ENCODE data around the gene LIG4. TPM values are rescaled to one million over a fixed set of nuclear protein-coding genes. Genes with fewer than 3 reads are reported as not detected.
A peak's percentile ranks its signal among the peaks of the same experiment; 100 is the strongest.

The LIG4 gene
- total RNA-seq, 4 donors from 2014 or later = 10.9 to 16.8 (median 13.2) TPM

DNA sequence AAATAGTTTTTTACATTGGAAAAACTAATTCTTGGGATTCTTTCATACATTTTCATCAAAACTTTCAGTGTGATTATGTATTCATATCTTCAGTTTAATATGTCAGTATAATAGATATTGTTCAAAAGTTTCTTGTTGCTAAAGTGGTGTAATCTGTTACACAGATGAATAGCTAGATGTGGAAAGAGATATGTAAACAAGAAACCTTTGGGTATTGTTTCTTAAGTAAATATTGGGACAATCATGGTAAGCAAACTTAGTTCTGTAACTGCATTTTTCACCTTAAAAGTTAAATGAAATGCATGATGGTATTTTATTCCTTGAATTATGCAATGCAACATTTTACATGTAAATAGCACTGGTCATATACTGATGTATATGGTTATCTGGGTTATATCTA, 15.0 kb upstream of the LIG4 start:
- Histone ChIP-seq H3K36me3 (peaks cover 0 to 9% (median 3%) of the 10 kb centered on the region in 4 donors), H3K4me3 (no peak overlapping the region), H3K27ac (replicated peaks in 1 of 4) (no peak overlapping the region), H3K9me3 (no peaks in the 10 kb centered on the region), H3K27me3 (no peaks in the 10 kb centered on the region), H3K4me1 (peaks cover 14 to 23% (median 17%) of the 10 kb centered on the region in 4 donors)
- intact Hi-C loops (cut with DNase I) = no loop called here
- DNase-seq (ENCODE audit: extremely low spot score) = no peak
- TF ChIP-seq, protein P1, sequence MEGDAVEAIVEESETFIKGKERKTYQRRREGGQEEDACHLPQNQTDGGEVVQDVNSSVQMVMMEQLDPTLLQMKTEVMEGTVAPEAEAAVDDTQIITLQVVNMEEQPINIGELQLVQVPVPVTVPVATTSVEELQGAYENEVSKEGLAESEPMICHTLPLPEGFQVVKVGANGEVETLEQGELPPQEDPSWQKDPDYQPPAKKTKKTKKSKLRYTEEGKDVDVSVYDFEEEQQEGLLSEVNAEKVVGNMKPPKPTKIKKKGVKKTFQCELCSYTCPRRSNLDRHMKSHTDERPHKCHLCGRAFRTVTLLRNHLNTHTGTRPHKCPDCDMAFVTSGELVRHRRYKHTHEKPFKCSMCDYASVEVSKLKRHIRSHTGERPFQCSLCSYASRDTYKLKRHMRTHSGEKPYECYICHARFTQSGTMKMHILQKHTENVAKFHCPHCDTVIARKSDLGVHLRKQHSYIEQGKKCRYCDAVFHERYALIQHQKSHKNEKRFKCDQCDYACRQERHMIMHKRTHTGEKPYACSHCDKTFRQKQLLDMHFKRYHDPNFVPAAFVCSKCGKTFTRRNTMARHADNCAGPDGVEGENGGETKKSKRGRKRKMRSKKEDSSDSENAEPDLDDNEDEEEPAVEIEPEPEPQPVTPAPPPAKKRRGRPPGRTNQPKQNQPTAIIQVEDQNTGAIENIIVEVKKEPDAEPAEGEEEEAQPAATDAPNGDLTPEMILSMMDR (IDR thresholded peaks at IDR 0.05) = no peak
- TF ChIP-seq POLR2A (IDR thresholded peaks at IDR 0.05; ENCODE audit: low read depth) (no peak), POLR2AphosphoS5 (IDR thresholded peaks at IDR 0.05) (no peak), EP300 (IDR thresholded peaks at IDR 0.05) (no peak)

DNA sequence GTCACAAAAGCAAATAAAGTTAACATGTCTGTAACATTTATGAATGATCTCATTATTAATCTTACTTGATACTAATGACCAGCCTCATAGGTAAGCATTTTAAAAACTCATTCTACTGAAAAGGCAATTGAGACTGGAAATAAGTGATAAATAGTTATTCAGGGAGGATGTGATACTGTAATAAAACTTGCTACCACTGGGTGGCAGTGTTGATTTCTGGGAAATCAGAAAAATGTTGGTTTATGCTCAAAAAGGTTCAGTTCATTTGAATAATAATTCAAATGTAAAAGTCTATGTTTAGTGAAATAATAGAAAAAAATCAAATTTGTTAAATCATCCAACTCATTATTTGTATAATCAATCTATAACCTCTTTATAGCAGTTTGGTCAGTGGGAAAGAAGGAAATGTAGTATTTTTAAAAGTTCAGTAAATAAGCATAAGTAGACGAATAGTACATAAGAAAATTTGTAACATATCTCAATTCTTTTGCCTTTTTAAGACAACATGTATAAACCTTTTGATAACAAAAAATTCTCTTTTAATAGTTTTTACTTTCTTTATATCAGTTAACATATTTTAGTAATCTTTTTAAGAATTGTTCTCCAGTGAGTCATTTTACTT, 12.4 kb upstream of the LIG4 start:
- TF ChIP-seq EP300 (IDR thresholded peaks at IDR 0.05) = no peak
- TF ChIP-seq, protein P1 (IDR thresholded peaks at IDR 0.05) = peak; percentile 67 to 87 (median 77)
- intact Hi-C loops (cut with DNase I) = loop anchor here (10.0 kb wide), 1 partner anchor 667 kb away; no protein-coding TSS in a partner anchor

DNA sequence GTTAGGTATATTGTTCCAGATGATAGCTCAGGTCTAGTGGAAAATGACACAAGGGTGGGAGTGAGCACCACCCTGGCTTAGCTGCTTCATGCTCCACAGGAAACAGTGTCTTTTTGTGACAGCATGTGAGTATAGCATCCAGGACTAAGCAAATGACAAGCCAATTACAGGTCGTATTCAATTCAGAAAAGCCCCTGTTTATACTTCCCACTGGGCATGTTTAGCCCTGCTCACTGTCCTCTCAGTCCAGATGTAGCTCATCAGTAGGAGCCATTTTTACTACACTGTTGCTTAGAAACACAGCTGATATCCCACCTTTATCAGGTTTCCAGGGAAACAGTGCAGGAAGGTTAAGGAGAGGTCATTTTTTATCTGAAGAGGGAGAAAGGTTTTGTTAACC, 10.8 kb upstream of the LIG4 start:
- no CpG with 5 or more reads among the region's 1 CpG for WGBS
- Histone ChIP-seq H3K27me3 (no peaks in the 10 kb centered on the region), H3K4me1 (peaks cover 31 to 60% (median 48%) of the 10 kb centered on the region in 4 donors), H3K4me3 (no peak overlapping the region), H3K36me3 (peaks cover 0 to 9% (median 3%) of the 10 kb centered on the region in 4 donors), H3K27ac (replicated peaks in 1 of 4) (no peak overlapping the region), H3K9me3 (no peaks in the 10 kb centered on the region)
- intact Hi-C loops (cut with DNase I) = loop anchor here (10.0 kb wide), 1 partner anchor 669 kb away; no protein-coding TSS in a partner anchor
- DNase-seq (ENCODE audit: extremely low spot score) = no peak
- TF ChIP-seq POLR2AphosphoS5 (IDR thresholded peaks at IDR 0.05) (no peak), EP300 (IDR thresholded peaks at IDR 0.05) (no peak), POLR2A (IDR thresholded peaks at IDR 0.05; ENCODE audit: low read depth) (no peak)
- TF ChIP-seq, protein P1 (IDR thresholded peaks at IDR 0.05) = no peak

More for the DNA sequence above, 12.4 kb upstream of the LIG4 start:
- H3K4me1 ChIP-seq = peaks cover 26 to 49% (median 38%) of the 10 kb centered on the region in 4 donors
- H3K9me3 ChIP-seq = no peaks in the 10 kb centered on the region
- peaks cover 0 to 9% (median 3%) of the 10 kb centered on the region in 4 donors for H3K36me3 ChIP-seq
- 89% methylated on average over 1 of the region's 1 CpG for WGBS
- no peak for DNase-seq (ENCODE audit: extremely low spot score)
- no peak overlapping the region for H3K4me3 ChIP-seq
- no peaks in the 10 kb centered on the region for H3K27me3 ChIP-seq
- H3K27ac ChIP-seq (replicated peaks in 1 of 4) = no peak overlapping the region

DNA sequence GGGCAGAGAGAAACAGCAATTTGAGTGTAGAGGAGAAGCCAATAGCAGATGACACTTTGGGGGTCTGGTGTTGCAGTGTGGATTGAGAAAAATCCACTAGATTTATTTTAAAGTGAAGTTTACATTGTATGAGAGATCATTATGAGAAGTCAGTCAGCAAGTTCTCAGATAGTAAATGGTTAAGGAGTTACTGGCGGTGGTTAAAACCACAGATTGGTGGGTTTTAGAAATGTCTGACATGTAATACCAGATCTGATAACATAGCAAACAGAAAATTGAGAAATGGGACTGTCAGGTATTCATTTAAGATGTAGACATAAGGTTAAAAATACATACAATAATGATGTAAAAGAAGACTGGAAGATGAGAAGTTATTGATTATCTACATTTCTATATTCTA, 10.1 kb upstream of the LIG4 start:
- Histone ChIP-seq H3K27ac (replicated peaks in 1 of 4) (no peak overlapping the region), H3K36me3 (peaks cover 0 to 9% (median 3%) of the 10 kb centered on the region in 4 donors), H3K9me3 (no peaks in the 10 kb centered on the region), H3K4me3 (no peak overlapping the region), H3K27me3 (no peaks in the 10 kb centered on the region), H3K4me1 (peaks cover 39 to 67% (median 55%) of the 10 kb centered on the region in 4 donors)
- 57% methylated on average over 1 of the region's 1 CpG for WGBS
- TF ChIP-seq POLR2A (IDR thresholded peaks at IDR 0.05; ENCODE audit: low read depth) (no peak), EP300 (IDR thresholded peaks at IDR 0.05) (no peak), POLR2AphosphoS5 (IDR thresholded peaks at IDR 0.05) (no peak)
- TF ChIP-seq, protein P1 (IDR thresholded peaks at IDR 0.05) = no peak
- DNase-seq (ENCODE audit: extremely low spot score) = no peak
- intact Hi-C loops (cut with DNase I) = loop anchor here (10.0 kb wide), 1 partner anchor 669 kb away; no protein-coding TSS in a partner anchor

Data from esophagus muscularis mucosa (tissue), 4 donors.